ENCODE data around the gene WDR19.
A peak's percentile ranks its signal among the peaks of the same experiment; 100 is the strongest.
"Not testable (repeated sequence)": the region's sequence is repeated elsewhere in the genome, so short reads cannot be mapped to it uniquely, and the experiment has no call there.

The WDR19 gene

DNA sequence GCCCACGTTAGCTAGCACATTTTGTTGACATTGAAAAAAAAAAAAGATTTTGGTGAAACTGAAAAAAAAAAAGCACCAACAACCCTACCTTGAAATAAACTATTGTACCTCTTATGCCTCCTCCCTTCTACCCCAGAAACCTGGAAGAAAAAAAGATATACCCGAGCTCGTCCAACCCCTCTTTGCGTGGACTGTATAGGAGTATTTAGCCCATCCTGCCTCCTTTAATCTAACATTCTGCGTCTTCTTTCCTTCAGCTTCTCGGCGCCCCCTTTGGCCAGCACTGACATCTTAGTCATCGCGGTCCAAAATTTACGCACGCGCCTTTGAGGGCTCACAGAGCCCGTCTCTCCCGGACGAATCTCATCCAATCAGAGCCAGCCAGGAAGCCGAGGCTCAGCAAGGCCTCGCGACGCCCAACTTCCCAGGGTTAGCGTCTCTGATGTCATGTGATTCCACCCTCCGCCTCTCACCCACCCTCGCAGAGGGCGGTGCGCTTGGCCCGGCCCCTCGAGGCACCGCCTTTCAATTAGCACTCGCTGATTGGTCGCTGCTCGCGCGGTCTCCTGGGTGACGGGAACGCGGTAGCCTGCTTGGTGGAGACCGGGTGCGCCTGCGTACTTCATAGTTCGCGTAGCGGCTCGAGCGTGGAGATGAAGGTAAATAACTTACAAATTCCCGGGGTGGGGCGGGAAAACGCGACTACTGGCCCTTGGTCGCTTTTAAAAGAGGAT lies at the start of gene WDR19:
WDR19 (plus strand) TSS at position 625 of the 734 bp plus-strand sequence; CDS start at position 654, 29 bp downstream.
- peak; percentile 100 for DNase-seq

DNA sequence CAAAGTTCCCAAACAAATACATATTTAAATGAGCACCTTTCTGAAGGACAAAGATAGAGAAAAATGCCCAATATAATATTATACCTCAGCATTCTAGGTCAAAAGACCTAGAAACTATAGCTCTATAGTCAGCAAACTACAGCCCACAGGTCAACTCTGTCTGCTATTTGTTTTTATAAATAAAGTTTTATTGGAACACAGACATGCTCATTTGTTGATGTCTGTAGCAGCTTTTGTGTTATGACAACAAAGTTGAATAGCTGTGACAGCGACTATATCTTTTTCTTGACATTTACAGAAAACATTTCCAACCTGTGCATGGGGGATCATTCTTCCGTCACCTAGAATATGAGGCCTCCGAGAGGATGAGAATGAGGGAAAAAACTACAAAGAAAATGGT lies 48.7 kb upstream of the WDR19 start:
- no peak for DNase-seq

DNA sequence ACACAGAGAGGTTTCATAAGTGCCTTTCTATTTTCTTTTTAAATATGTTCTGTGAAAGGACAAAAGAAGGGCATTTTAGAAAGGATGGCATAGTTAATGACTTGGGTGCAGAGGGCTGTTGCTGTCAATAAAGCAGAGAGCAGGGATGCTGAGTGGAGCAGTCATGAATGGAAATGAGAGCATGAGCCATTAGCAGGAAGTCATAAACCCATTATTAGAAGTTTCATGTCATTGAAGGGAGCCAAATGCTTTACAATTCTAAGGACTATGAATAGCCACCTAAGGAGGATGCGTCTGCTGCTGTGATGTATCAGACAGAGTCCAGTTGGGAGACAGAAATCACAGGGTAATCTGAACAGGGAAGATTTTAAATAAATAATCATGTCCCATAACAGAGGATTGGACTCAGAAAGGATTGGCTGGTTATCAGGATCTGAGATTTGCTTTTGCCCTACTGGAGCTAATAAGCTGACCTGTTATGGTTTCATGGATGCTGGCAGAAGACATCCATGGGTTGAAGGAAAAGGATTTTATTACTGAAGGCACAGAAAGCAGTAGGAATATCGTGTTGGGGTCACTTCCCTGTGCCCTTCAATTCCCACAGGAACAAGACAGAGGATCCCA lies 47.5 kb upstream of the WDR19 start:
- peak in 1 of 2 experiments; percentile 54 for DNase-seq

DNA sequence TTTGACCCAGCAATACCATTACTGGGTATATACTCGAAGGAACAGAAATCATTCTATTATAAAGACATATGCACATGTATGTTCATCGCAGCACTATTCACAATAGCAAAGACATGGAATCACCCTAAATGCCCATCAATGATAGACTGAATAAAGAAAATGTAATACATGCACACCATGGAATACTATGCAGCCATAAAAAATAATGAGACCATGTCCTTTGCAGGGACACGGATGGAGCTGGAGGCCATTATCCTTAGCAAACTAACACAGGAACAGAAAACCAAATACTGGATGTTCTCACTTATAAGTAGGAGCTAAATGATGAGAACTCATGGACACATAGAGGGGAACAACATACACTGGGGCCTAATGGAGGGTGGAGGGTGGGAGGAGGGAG lies 44.1 kb upstream of the WDR19 start:
- DNase-seq = not testable (repeated sequence)

DNA sequence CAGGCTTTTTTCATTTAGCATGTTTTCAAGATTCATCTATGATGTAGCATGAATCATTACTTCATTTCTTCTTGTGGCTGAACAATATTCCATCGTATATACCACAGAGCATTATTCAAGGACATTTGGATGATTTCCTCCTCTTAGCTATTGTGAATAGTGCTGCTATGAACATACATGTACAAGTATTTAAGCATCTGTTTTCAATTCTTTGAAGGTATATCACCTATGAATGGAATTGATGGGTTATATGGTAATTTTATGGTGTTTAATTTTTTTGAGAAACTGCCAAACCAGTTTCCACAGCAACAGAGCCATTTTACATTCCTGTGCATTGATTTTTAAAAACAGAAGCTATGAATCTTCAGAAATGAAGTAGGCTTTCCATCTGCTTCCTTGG lies 36.1 kb upstream of the WDR19 start:
- no peak for DNase-seq

DNA sequence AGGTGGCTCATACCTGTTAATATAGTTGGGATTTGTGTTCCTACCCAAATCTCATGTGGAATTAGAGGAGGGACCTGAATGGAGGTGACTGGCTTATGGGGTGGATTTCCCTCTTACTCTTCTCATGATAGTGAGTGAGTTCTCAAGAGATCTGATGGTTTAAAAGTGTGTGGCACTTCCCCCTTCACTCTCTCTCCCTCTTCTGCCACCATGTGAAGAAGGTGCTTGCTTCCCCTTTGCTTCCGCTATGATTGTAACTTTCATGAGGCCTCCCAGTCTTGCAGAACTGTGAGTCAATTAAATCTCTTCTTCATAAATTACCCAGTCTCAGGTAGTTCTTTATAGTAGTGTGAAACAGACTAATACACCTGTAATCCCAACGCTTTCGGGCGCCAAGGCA lies 28.3 kb upstream of the WDR19 start:
- DNase-seq = no peak

DNA sequence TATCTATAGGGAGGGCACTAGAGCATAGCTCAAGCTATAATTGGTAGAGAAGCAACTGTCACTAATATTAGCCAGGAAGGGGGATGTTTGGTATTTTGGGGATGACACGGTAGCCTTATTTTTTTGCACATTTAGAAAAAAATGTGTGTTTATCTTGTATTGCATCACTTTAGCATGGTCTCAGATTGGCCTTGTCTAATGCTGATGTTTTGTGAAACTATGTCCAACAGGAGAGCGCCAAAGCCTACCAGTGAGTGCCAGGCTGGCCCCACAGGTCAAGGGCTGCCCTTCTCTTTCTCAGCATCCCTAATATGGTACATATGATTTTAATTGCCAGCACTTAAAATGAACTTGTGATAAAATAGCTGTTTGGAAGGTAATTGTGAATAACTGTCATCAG lies 24.8 kb upstream of the WDR19 start:
- DNase-seq = no peak

DNA sequence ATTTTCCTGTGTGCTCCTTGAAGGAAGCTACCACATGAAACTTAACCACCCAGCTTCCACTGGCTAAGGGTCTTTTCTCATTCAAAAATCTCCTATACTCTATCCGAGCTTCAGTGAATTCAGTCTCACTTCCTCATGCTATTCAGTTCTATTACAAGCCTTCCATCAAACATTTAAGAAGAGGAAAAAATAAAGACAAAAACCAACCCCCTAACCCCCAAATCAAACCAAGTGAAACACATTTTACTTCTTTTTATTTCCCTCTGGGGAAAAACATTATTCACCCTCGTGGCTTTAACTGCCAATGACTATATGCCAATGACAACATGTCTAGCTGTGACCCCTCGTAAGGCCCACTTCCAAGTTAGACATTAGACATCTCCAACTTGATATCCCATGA lies 16.2 kb upstream of the WDR19 start:
- DNase-seq = no peak

DNA sequence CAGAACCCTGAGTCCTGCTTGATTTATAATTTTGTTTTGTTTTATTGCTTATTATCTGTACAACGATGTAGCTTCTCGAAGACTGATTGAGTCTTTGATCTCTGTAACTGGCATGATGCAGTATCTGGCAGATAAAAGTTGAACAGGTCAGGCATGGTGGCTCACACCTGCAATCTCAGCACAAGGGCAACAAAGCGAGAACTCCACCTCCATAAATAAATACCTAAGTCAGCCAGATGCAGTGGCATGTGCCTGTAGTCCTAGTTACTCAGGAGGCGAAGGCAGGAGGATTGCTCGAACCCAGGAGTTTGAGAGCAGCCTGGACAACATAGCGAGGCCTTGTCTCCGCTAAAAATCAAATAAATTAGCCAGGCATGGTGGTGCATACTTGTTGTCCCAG lies 15.7 kb upstream of the WDR19 start:
- no peak for DNase-seq

DNA sequence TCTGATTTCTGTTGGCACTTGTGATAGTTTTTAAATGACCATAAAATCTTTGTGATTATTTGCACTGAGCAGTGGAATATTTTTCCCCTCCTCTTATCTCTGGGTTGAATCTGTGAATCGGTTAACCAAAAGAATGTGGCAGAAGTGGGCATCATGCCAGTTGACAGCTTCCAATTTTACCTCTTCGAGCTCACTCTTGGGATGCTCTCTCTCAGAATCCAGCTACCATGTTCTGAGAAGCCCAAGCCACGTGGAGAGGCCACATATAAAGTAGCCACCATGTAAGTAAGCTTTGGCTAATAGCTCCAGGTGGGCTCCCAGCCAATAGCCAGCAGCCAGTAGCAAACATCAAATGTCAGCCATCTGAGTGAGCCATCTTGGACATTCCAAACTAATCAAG lies 12.9 kb upstream of the WDR19 start:
- DNase-seq = no peak

DNA sequence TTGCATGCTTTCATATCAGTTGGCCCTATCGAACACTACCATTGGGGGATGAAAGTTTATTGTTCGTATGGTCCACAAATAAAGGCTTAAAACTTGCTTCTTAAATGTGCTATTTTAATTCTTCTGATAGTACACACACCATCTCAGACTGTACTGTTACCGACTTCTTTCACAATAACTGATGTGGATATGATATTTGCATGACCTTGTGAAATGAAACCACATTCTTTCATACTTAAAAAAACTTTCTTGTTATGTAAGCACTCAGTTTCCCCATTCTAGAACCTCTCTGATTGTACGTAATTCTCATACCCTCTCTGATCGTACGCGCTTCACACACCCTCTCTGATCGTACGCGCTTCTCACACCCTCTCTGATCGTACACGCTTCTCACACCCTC lies 12.0 kb upstream of the WDR19 start:
- no peak for DNase-seq

DNA sequence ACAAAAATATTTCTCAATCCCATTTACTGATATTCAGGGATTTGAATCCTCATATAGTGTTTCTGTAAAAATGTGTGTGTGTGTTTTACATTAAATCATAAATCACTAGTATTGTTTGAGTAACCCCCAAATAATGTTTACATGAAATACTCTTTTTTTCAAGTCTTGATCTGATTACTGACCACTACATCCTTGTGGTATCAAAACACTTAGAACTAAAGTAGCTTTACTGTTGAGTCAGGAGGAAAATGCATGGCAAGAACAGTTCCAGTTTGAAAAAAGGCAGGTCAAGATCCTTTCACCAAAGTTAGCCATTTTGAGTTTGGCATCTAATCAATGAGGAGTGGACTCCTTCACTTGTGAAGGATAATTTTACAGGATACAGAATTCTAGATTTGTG lies 3.6 kb upstream of the WDR19 start:
- DNase-seq = no peak

DNA sequence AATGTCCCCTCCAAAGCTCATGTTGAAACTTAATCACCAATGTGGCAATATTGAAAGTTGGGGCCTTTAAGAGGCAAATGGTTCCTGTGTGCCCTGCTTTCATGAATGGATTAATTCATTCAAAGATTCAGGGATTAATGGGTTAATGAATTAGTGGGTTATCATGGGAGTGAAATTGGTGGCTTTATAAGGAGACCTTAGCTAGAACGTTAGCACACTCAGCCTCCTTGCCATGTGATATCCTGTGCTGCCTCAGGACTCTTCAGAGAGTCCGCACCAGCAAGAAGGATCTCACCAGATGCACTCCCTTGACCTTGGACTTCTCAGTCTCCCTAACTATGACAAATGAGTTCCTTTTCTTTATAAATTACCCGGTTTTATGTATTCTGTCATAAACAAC lies 2.6 kb upstream of the WDR19 start:
- no peak for DNase-seq

DNA sequence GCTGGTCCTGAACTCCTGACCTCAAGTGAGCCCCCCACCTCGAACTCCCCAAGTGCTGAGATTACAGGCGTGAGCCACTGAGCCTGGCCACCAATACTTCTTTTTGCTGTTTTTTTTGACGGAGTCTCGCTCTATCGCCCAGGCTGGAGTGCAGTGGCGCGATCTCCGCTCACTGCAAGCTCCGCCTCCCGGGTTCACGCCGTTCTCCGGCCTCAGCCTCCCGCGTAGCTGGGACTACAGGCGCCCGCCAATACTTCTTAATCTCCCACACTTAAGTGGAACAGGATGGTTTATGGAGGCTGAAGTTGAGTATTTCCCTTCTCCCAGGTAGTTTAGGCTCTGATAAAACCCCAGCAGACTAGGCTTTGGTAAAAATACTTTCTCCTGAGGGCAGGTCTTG lies 1.7 kb upstream of the WDR19 start:
- DNase-seq = not testable (repeated sequence)

DNA sequence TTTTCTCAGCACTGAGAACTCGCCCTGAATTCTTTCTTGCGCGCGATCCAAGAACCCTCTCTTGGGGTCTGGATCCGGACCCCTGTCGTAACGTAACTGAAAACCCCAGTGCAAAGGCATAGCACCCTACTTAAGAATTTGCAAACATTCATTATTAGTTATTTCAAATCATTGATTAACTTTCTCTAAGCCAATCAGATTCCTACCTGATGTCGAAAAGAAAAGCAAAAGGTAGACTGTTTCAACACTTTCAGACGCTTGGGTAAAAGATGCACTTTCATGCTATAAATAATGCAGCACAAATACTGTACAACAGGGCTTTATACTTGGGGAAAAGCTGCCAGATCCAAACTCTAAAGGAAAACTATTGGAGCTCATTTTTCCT lies 817 bp upstream of the WDR19 start:
- no peak for DNase-seq

DNA sequence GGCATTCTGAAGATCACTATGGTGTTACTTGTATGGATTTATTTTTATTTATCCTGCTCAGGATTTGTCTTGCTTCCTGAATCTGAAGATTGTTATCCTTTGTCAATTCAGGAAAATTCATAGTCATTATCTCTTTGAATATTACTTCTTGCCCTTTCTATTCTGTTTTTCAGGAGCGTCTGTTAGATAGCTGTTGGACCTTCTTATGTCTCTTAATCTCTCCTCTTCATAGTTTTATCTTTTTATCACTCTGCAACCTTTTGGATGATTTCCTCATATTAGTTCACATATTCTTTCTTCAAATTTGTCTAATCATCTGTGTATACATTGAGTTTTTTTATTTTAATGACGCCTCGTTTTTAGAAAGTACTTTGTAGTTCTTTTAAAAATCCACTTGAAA lies 19.6 kb downstream of the WDR19 start:
- DNase-seq = no peak

DNA sequence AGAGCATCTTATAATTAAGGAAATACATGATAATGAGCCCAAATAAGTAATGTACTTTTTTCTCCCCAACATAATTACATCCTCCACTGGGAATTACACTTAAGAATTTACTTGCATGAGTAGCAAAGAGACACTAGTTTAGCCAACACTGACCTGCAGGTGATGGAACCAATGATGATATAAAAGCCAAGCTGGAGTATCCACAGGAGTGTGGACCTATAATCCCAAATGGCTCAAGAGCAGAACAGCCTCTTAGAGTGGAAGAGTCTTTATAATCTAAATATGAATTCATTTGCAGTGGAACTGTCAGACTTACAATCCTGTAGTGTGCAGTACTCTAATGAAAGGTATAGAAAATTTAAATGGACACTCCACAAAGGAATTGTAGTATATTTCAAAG lies 22.2 kb downstream of the WDR19 start:
- no peak for DNase-seq

DNA sequence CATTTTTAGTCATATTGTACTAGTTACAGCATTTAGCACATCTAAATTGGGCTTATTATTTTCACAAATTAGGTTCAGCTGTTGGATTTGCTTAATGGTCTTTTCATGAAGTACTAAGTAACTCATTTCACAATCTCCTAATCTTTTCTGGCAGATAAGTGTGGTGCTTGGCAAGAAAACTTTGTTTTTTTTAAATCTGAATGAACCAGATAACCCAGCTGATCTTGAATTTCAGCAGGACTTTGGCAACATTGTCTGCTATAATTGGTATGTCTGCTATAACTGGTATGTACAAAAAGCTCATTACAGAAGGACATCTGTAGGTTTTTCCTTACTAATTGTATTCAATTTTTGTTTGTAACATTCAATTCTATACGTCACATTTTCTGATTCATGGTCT lies 22.7 kb downstream of the WDR19 start:
- DNase-seq = no peak

DNA sequence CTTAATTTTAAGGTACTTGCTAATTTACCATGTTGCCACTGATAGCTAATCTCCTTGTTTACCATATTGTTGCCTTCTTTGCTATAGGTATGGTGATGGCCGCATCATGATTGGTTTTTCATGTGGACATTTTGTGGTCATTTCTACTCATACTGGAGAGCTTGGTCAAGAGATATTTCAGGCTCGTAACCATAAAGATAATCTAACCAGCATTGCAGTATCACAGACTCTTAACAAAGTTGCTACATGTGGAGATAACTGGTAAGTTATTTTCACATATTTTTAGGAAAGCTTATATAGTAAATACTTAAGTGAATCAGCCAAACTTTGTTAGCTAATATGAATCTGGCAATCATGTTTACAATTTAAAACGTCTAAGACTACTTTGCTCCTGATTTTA lies 23.1 kb downstream of the WDR19 start:
- DNase-seq = no peak

DNA sequence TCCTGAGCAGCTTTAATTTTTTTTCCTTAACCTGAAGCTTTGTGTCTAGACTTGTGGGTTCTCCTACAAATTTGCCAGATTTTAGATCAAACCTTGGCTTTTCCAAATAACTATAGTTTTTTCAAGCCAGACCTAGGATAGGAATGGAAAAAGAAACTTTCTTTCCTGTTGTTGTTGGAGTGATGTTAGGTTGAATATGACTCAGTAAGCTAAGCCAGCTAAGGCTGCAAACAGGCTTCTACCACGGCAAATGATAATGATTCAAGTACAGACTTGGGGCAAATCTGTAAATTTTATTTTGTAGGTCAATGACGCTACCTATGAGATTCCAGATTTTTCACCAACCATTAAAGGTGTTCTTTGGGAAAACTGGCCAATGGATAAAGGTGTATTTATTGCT lies 45.6 kb downstream of the WDR19 start:
- DNase-seq = no peak

DNA sequence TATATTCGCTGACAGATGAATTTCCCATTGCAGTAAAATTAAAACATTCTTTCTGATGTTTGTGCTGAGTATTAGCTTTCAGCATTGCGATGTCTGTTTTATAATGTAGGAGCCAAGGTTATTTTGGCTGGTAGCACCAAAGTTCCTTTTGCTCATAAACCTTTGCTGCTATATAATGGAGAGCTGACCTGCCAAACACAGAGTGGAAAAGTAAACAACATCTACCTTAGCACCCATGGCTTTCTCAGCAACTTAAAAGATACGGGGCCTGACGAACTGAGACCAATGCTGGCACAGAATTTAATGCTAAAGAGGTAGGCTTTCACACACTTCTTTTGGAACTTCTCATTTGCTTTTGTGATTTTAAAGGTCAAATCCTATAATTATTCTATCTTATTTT lies 46.0 kb downstream of the WDR19 start:
- DNase-seq = no peak

DNA sequence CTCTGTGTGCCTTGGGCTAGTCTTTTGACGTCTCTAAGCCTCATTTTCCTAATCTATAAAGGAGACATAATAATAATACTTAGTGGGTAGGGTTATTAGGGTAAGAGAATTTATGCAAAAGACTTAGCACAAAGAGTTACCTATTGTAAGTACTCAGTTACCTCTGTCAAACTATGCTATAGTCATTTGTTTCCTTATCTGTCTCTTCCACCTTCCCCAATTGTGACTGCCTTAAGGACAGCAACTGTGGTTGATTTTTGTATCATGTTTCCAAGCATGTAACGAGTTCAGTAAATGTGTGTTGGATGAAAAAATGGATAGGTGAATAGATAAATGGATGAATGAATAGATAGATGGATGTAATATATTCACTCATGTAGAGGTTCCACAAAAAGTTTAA lies 48.1 kb downstream of the WDR19 start:
- no peak for DNase-seq

DNA sequence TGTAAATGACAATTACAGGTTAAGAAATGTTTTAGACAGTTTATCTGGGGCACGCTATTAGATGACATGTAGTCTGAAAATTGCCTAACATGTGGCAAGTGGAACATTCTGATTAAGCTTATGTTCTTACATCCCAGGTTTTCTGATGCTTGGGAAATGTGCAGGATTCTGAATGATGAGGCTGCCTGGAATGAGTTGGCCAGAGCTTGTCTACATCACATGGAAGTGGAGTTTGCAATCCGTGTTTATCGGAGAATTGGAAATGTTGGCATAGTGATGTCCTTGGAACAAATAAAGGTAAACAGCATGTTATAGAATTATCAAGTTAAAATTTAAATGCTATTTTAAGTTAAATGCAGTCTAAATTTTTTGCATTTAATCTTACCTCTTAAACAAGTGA lies 49.3 kb downstream of the WDR19 start:
- DNase-seq = no peak

DNA sequence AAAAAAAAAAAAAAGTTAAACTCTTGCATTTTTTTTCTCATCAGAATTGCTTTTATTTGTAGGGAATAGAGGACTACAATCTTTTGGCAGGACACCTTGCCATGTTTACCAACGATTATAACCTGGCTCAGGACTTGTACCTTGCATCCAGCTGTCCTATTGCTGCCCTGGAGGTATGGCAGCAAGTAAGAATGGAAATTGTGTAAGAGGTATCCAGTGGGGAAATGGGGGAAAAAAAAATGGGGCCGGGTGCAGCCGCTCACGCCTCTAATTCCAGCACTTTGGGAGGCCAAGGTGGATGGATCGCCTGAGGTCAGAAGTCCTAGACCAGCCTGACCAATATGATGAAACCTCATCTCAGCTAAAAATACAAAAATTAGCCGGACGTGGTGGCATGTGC lies 49.8 kb downstream of the WDR19 start:
- DNase-seq = no peak

DNA sequence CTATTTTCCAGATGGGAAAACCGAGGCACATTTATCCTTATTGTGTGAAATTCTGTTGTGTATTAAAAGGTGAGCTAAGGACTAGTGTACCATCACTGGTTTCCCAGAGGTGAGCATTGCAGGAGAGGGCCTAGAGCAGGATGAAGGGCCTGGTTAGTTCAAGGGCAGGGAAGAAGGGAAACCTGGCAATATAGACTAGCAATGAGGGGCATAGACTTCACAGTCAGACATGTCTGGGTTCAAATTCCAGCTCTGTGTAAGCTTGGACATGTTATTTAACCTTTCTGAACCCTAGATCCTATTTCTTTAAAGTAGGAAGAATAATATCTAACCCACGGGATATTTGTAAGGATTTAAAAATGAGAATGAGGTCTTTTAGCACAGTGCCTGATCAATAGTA lies 50.8 kb downstream of the WDR19 start:
- DNase-seq = no peak
